GM23338 (cell line): Measurements from ENCODE around the gene KLHL1.

Source experiments
- CREB1 ChIP-seq: fragments of 250-450 bp; sonication (Bioruptor Pico); IDR thresholded peaks from 2 replicates; pipeline ENCODE4 v1.5.0; 2020; ENCODE audit warnings: low read depth, mild to moderate bottlenecking, moderate library complexity
- CTCF ChIP-seq, 2 experiments: fragments of 200-600 bp in 1 of 2; sonication (generic) in 1 of 2; conservative IDR thresholded peaks; 2 replicates each; pipeline versions ENCODE4 v1.5.1 to v1.6.1; 2016 to 2017; ENCODE audit warnings: antibody characterized with exemption in 2 of 2, low read depth in 2 of 2, mild to moderate bottlenecking in 2 of 2, moderate library complexity in 1 of 2
- EZH2 ChIP-seq: fragments of 200-600 bp; sonication (generic); IDR thresholded peaks from one replicate; pipeline ENCODE4 v1.8.0; 2017; ENCODE audit warnings: antibody characterized with exemption, mild to moderate bottlenecking, low read depth; ENCODE audit not compliant: unreplicated experiment
- EZH2phosphoT487 ChIP-seq: fragments of 200-600 bp; sonication (generic); IDR thresholded peaks from one replicate; pipeline ENCODE4 v1.8.1; 2018; ENCODE audit warnings: antibody characterized with exemption; ENCODE audit not compliant: unreplicated experiment
- JUNB ChIP-seq: IDR thresholded peaks from one replicate; pipeline ENCODE4 v1.6.1; 2016; ENCODE audit warnings: antibody characterized with exemption; ENCODE audit not compliant: unreplicated experiment
- NANOG ChIP-seq: IDR thresholded peaks from 2 replicates; pipeline ENCODE4 v1.6.1; 2016; ENCODE audit warnings: antibody characterized with exemption, borderline replicate concordance
- POLR2AphosphoS5 ChIP-seq: IDR thresholded peaks from 2 replicates; pipeline ENCODE4 v1.6.1; 2016; ENCODE audit warnings: antibody characterized with exemption, low read depth
- ZNF114 ChIP-seq: fragments of 250-450 bp; sonication (Bioruptor Pico); IDR thresholded peaks from 2 replicates; pipeline ENCODE4 v1.5.0; 2020; ENCODE audit warnings: mild to moderate bottlenecking, moderate library complexity

- no peak for TF ChIP-seq CREB1 (CRISPR knock-in tag)
- TF ChIP-seq POLR2AphosphoS5: no peak
- no peak for TF ChIP-seq CTCF (conservative IDR thresholded peaks at IDR 0.05; ENCODE audit: low read depth in 2 of 2)
- TF ChIP-seq EZH2phosphoT487: no peak
- no peak for TF ChIP-seq EZH2
- no peak for TF ChIP-seq JUNB
- TF ChIP-seq NANOG: no peak
- TF ChIP-seq ZNF114 (CRISPR knock-in tag): no peak
Measured at GRCh38 chr13:69948016-69948415, 160.2 kb downstream of the KLHL1 start.
